Measurements from ENCODE around the gene MYLIP. TPM values are rescaled to one million over a fixed set of nuclear protein-coding genes. Genes with fewer than 3 reads are reported as not detected.

Gene MYLIP
- total and polyA plus RNA-seq, 2 experiments from 2014 or later, result 26.7 to 33.8 TPM

- peaks cover 15% of the 10 kb centered on the region for H3K4me1 Mint-ChIP-seq
- Histone ChIP-seq H3K27me3 (ENCODE audit: insufficient read depth) (no peaks in the 10 kb centered on the region), H4K20me1 (replicated peaks; ENCODE audit: insufficient read depth) (no peaks in the 10 kb centered on the region), H3K9me2 (ENCODE audit: insufficient read depth) (no peaks in the 10 kb centered on the region), H3K4me2 (no peak overlapping the region), H3K4me1 (ENCODE audit: insufficient read depth) (peaks cover 12% of the 10 kb centered on the region; the same call in 1 of the 2 replicates), H3F3A (replicated peaks; ENCODE audit: low read depth) (no peaks in the 10 kb centered on the region), H3K79me2 (replicated peaks; ENCODE audit: insufficient read depth) (no peaks in the 10 kb centered on the region), H3K27ac (ENCODE audit: low read depth) (no peak overlapping the region), H3K4me3 (no peak overlapping the region), H3K36me3 (ENCODE audit: insufficient read depth) (no peaks in the 10 kb centered on the region), H2AFZ (no peak overlapping the region)
- no peak overlapping the region for H3K4me3 Mint-ChIP-seq
- H3K9me3 Mint-ChIP-seq, result peaks cover 3% of the 10 kb centered on the region; the same call in 2 of the 3 replicates
- no peaks in the 10 kb centered on the region for H3K27me3 Mint-ChIP-seq (ENCODE audit: insufficient read depth, low read depth, poor library complexity)
- DNase-seq (ENCODE audit: low spot score) (no peak), ATAC-seq (no peak)
- H3K36me3 Mint-ChIP-seq (ENCODE audit: low read depth), result no peaks in the 10 kb centered on the region
- no peak for TF ChIP-seq ETS1 (IDR thresholded peaks at IDR 0.05)
- no peak for TF ChIP-seq REST (IDR thresholded peaks at IDR 0.05; ENCODE audit: unreplicated experiment)
- no peak for TF ChIP-seq EZH2 (IDR thresholded peaks at IDR 0.05; ENCODE audit: low read depth, unreplicated experiment)
- TF ChIP-seq STAT1 (IDR thresholded peaks at IDR 0.05; ENCODE audit: unreplicated experiment), result no peak
- TF ChIP-seq CREB1 (CRISPR knock-in tag; IDR thresholded peaks at IDR 0.05; ENCODE audit: low read depth), result no peak
- TF ChIP-seq NANOG (IDR thresholded peaks at IDR 0.05; ENCODE audit: borderline replicate concordance), result no peak
- no peak for TF ChIP-seq JUNB (IDR thresholded peaks at IDR 0.05; ENCODE audit: unreplicated experiment)
- TF ChIP-seq ZNF331 (CRISPR knock-in tag; IDR thresholded peaks at IDR 0.05; ENCODE audit: low read depth), result no peak
- no peak for TF ChIP-seq CTCF (conservative IDR thresholded peaks at IDR 0.05; ENCODE audit: low read depth in 2 of 2)
- TF ChIP-seq ZNF462 (CRISPR knock-in tag; IDR thresholded peaks at IDR 0.05), result no peak
- no peak for TF ChIP-seq POLR2AphosphoS5 (IDR thresholded peaks at IDR 0.05; ENCODE audit: low read depth)
- no peak for TF ChIP-seq EZH2phosphoT487 (IDR thresholded peaks at IDR 0.05; ENCODE audit: unreplicated experiment)
- TF ChIP-seq ZNF114 (CRISPR knock-in tag; IDR thresholded peaks at IDR 0.05), result no peak
- no peak overlapping the region for H3K27ac Mint-ChIP-seq
Measured at GRCh38 chr6:16179063-16179462, 50.2 kb downstream of the MYLIP start.
